Pancreas (tissue), 10 donors: Measurements from ENCODE around the gene GATA1. TPM values are rescaled to one million over a fixed set of nuclear protein-coding genes. Genes with fewer than 3 reads are reported as not detected.

Source experiments
- ATAC-seq, 4 donors: fragments of 200-7000 bp; cut with Tn5 transposase; one replicate each; pipeline versions ENCODE4 v1.8.0 to v1.9.1; 2020; ENCODE audit warnings: mild to moderate bottlenecking in 4 of 4, moderate library complexity in 4 of 4
- DNase-seq, 6 donors: peaks; one replicate each; pipeline ENCODE4 v3.0.0-alpha.2; 2020
- FAIRE-seq: peaks from 2 replicates; lab custom pipeline; 2012; peaks lifted over from hg19 to GRCh38; lab: Jason Lieb, UNC
- H3K27ac ChIP-seq, 4 donors: fragments of 200-600 bp; sonication (generic); 1 replicate in 3 of 4; 2 replicates in 1 of 4; pipeline versions ENCODE4 v1.5.0 to v1.8.0; 2020
- H3K27me3 ChIP-seq, 4 donors: fragments of 200-600 bp; one replicate each; pipeline ENCODE4 v1.8.0; 2021
- H3K36me3 ChIP-seq, 3 donors: fragments of 200-600 bp; sonication (generic) in 1 of 3; one replicate each; pipeline versions ENCODE4 v1.5.0 to v1.8.0; 2020 to 2021
- H3K4me1 ChIP-seq, 3 donors: fragments of 200-600 bp; one replicate each; pipeline ENCODE4 v1.8.0; 2021
- H3K4me3 ChIP-seq, 4 donors: fragments of 200-600 bp; sonication (generic) in 2 of 4; one replicate each; pipeline versions ENCODE4 v1.5.0 to v1.8.0; 2020 to 2021
- H3K9me3 ChIP-seq, 4 donors: fragments of 200-600 bp; one replicate each; pipeline ENCODE4 v1.8.0; 2021
- WGBS, 2 donors: extraction: QIAGEN DNeasy Blood & Tissue Kit; methylation state at CpG; one replicate each; pipeline ENCODE4 v1.1.7; 2013; 5-methylcytosine and 5-hydroxymethylcytosine counted together
- intact Hi-C, 3 donors: fragments of 100-400 bp; cut with DNase I; formaldehyde crosslinking; loops; one replicate each; pipeline versions ENCODE4 v1.11.1 to v1.14.2; 2022
- polyA plus RNA-seq, 2 donors: library from polyadenylated mRNA; stranded (reverse); fragments of 200-250 nt; gene quantifications; one replicate each; pipeline ENCODE4 v1.2.3, GENCODE V29; 2013
- total RNA-seq, 6 donors: library from RNA; stranded (reverse); fragmentation: NEBNext Ultra II Directional in 4 of 6; extraction: Animal tissue kit (Norgen Biotek cat#: 25700) in 4 of 6; gene quantifications; one replicate each; pipeline versions ENCODE4 v1.2.1 to v1.2.4, GENCODE V29; 2021 to 2023
- TF ChIP-seq, protein P1 (sequence below), 4 donors: fragments of 200-600 bp; sonication (generic) in 3 of 4; IDR thresholded peaks; one replicate each; pipeline versions ENCODE4 v1.5.0 to v1.8.0; 2021; ENCODE audit warnings: antibody characterized with exemption in 4 of 4
- donor health status: healthy with polysubstance abuse.
- donor health status: DM: no; HTN: no; CAD: no; lungs with moderate emphysema.
- donor health status: DM: no; HTN: no; CAD: no.
- donor health status: control.
- donor health status: control.
- donor health status: Bipolar disorder and iron deficiency.
- donor health status: DM: yes; HTN: yes; CAD: no.
- donor health status: DM: no; HTN: no; CAD: no.
- donor health status: DM: no; HTN: no; CAD: no.
- donor health status: DM: yes; HTN: yes; CAD: no.

The GATA1 gene
- total and polyA plus RNA-seq, 8 donors = 0.12 to 0.19 TPM; not detected in 6

DNA sequence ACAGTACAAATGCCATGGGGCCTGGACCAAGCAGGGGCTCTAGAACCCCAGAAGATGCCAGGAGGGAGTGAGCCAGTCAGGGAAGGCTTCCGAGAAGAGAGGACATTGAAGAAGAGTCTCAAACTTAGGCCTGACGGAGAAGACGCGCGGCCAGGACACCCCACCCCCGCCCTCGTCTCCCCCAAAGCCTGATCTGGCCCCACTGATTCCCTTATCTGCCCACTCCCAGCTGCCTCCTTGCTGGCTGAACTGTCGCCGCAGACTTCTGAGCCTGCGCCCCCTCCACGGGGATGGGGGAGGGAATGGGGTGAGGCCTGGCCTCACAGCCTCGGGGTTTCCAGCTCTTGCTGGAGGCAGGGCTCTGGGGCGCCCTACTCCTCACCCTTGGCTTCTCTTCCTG, 3.6 kb upstream of the GATA1 start:
- intact Hi-C loops = no loop called here
- WGBS, 2 donors = 73 to 75% methylated on average over 12 to 13 of the region's 13 CpGs
- Histone ChIP-seq H3K36me3 (no peaks in the 10 kb centered on the region), H3K27ac (no peak overlapping the region), H3K9me3 (no peaks in the 10 kb centered on the region), H3K4me1 (no peaks in the 10 kb centered on the region), H3K4me3 (no peak overlapping the region), H3K27me3 (peaks cover 0 to 9% (median 0%) of the 10 kb centered on the region in 4 donors)
- TF ChIP-seq, protein P1, sequence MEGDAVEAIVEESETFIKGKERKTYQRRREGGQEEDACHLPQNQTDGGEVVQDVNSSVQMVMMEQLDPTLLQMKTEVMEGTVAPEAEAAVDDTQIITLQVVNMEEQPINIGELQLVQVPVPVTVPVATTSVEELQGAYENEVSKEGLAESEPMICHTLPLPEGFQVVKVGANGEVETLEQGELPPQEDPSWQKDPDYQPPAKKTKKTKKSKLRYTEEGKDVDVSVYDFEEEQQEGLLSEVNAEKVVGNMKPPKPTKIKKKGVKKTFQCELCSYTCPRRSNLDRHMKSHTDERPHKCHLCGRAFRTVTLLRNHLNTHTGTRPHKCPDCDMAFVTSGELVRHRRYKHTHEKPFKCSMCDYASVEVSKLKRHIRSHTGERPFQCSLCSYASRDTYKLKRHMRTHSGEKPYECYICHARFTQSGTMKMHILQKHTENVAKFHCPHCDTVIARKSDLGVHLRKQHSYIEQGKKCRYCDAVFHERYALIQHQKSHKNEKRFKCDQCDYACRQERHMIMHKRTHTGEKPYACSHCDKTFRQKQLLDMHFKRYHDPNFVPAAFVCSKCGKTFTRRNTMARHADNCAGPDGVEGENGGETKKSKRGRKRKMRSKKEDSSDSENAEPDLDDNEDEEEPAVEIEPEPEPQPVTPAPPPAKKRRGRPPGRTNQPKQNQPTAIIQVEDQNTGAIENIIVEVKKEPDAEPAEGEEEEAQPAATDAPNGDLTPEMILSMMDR (IDR thresholded peaks at IDR 0.05) = no peak
- ATAC-seq (no peak), FAIRE-seq (no peak), DNase-seq (peak in 1 of 6 donors; percentile 20)

DNA sequence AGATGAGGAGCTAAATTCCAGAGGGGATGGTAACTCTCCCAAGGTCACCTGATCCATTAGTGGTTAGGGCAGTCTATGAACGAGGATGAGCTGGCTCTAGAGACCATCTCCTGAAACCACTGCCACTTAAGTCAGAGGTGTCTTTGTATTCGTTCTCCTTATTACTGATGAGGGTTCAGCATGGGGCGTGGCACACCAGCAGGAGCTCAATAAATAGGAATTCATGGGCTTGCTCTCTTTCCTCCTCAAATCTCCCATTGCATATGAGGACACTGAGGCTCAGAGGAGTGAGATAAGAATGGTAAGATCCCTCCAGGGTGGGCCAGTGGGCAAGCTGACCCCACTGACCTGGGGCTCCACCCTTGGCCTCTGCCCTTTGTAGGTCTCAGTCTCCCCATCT, 1.7 kb upstream of the GATA1 start:
- Histone ChIP-seq H3K9me3 (no peaks in the 10 kb centered on the region), H3K4me3 (no peak overlapping the region), H3K27me3 (peaks cover 0 to 10% (median 0%) of the 10 kb centered on the region in 4 donors), H3K4me1 (no peaks in the 10 kb centered on the region), H3K36me3 (no peaks in the 10 kb centered on the region), H3K27ac (no peak overlapping the region)
- 39 to 51% methylated on average over 3 of the region's 3 CpGs for WGBS, 2 donors
- DNase-seq = no peak
- FAIRE-seq = no peak
- ATAC-seq = no peak
- intact Hi-C loops = no loop called here
- TF ChIP-seq, protein P1 (IDR thresholded peaks at IDR 0.05) = no peak

DNA sequence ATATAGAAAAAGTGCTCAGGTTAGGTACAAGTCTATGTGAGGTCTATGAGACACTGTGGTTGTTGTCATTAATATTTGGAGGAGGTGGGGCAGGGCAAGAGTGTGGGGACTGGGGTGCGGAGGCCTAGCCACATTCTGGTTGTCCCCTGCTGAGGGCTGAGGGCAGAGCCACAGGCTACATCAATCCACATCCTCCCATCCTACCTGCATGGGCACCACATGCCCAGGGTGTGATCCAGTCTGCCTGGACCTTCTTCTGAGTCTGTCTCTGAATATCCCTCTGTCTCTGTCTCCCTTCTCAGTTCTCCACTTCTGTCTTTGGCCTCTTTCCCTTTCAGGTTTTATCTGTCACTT, 1.2 kb upstream of the GATA1 start:
- Histone ChIP-seq H3K27ac (no peak overlapping the region), H3K9me3 (no peaks in the 10 kb centered on the region), H3K4me3 (no peak overlapping the region), H3K4me1 (no peaks in the 10 kb centered on the region), H3K27me3 (peaks cover 0 to 9% (median 0%) of the 10 kb centered on the region in 4 donors), H3K36me3 (no peaks in the 10 kb centered on the region)
- 85 to 92% methylated on average over 1 of the region's 1 CpG for WGBS, 2 donors
- DNase-seq = no peak
- FAIRE-seq = no peak
- no peak for ATAC-seq
- TF ChIP-seq, protein P1 (IDR thresholded peaks at IDR 0.05) = no peak
- intact Hi-C loops = no loop called here

DNA sequence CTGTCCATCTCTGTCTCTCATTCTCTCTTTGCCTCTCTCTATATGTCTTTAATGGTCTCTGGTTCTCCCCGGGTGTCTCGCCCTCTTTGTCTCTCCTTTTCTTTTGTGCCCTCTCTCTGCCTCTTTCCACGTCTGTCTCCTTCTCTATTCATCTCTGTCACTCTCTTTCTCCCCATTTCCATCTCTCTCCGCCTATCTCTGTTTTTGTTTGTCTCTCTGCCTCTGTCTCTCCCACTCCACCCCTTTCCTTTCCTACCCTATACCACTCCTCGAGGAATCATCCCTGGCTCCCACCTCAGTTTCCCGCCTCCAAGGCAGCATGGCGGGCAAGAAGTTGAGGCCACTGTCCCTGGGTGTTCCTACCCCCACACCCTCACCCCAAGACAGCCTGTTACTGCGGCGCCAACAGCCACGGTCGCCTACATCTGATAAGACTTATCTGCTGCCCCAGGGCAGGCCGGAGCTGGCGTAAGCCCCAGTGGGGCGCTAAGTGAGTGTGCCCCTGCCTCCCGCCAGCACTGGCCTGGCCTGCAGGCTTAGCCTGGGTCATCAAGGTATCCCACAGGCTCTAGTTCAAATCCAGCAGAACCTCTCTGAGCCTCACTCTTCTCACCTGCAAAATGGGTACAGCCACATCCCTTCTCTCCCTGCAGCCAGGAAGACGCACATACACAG, 713 bp upstream of the GATA1 start:
- Histone ChIP-seq H3K9me3 (no peaks in the 10 kb centered on the region), H3K4me1 (no peaks in the 10 kb centered on the region), H3K27ac (no peak overlapping the region), H3K27me3 (peaks cover 0 to 7% (median 0%) of the 10 kb centered on the region in 4 donors), H3K36me3 (no peaks in the 10 kb centered on the region), H3K4me3 (no peak overlapping the region)
- DNase-seq (no peak), FAIRE-seq (no peak), ATAC-seq (no peak)
- TF ChIP-seq, protein P1 (IDR thresholded peaks at IDR 0.05) = no peak
- intact Hi-C loops = no loop called here
- 66 to 73% methylated on average over 16 of the region's 16 CpGs for WGBS, 2 donors

DNA sequence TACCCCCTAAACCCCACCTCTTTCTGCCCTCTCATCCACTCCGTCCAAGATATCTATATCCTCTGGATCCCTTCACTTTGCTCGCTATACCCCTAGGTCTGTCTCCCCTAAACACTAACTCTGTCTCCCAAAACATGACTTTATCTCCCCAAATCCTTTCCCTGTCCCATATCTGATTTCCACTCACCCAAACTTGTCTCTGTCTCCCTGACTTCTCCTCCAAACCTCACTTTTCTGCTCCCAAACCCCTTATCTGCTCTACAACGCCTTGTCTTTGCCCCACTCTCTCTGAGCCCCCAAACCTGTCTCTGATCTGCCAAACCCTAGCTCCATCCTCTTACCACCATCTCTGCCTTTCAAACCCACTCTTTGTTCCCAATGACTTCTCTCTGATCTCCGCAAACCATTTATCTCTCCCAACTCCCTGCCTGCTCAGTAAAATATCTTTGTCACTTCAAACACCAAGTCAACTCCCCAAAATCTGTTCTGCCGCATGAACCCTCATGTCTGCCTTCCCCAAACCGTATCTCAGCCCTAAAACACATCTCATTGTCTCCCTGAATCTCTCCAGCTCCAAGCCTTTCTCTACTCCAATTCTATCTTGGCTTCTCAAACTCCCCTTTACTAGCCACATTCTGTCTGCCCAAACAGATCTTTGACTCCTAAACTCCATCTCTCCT, 575 bp downstream of the GATA1 start:
- H3K36me3 ChIP-seq = no peaks in the 10 kb centered on the region
- no peaks in the 10 kb centered on the region for H3K9me3 ChIP-seq
- no peak overlapping the region for H3K4me3 ChIP-seq
- ATAC-seq (no peak), DNase-seq (no peak), FAIRE-seq (no peak)
- H3K4me1 ChIP-seq = no peaks in the 10 kb centered on the region
- intact Hi-C loops = no loop called here
- TF ChIP-seq, protein P1 (IDR thresholded peaks at IDR 0.05) = no peak
- H3K27ac ChIP-seq = no peak overlapping the region
- peaks cover 0 to 7% (median 0%) of the 10 kb centered on the region in 4 donors for H3K27me3 ChIP-seq
- 51 to 60% methylated on average over 6 of the region's 6 CpGs for WGBS, 2 donors
